HG02970 (cell line): ENCODE results near the gene INPP4A.
"Not testable (repeated sequence)": the region's sequence is repeated elsewhere in the genome, so short reads cannot be mapped to it uniquely, and the experiment has no call there.

ENCODE experiments used
- ATAC-seq: cut with Tn5 transposase; IDR thresholded peaks from one replicate; pipeline ENCODE4 v1.9.1; 2021; ENCODE audit warnings: mild to moderate bottlenecking, moderate library complexity, moderate number of reproducible peaks; ENCODE audit not compliant: unreplicated experiment, low FRiP score

Gene INPP4A

GRCh38 chr2:98435670-98436069, 9.0 kb upstream of the INPP4A start:
- not testable (repeated sequence) for ATAC-seq

GRCh38 chr2:98436734-98437133, 7.9 kb upstream of the INPP4A start:
- ATAC-seq: no peak

- peak; percentile 64 for ATAC-seq
Observed at GRCh38 chr2:98438190-98439133, 6.2 kb upstream of the INPP4A start.

- no peak for ATAC-seq
Observed at GRCh38 chr2:98441706-98442450, 2.8 kb upstream of the INPP4A start.

GRCh38 chr2:98442488-98442887, 2.2 kb upstream of the INPP4A start:
- no peak for ATAC-seq

GRCh38 chr2:98445177-98445682, 572 bp downstream of the INPP4A start:
- peak; percentile 32 for ATAC-seq

- no peak for ATAC-seq
Observed at GRCh38 chr2:98445683-98446581, 1.3 kb downstream of the INPP4A start.

- no peak for ATAC-seq
Observed at GRCh38 chr2:98446850-98447249, 2.2 kb downstream of the INPP4A start.

GRCh38 chr2:98448441-98449145, 3.9 kb downstream of the INPP4A start:
- ATAC-seq: no peak

- ATAC-seq: no peak
Observed at GRCh38 chr2:98452396-98453027, 7.9 kb downstream of the INPP4A start.

GRCh38 chr2:98453083-98453482, 8.4 kb downstream of the INPP4A start:
- no peak for ATAC-seq

GRCh38 chr2:98453531-98453930, 8.9 kb downstream of the INPP4A start:
- ATAC-seq: no peak

GRCh38 chr2:98454073-98454472, 9.4 kb downstream of the INPP4A start:
- ATAC-seq: no peak

- ATAC-seq: no peak
Observed at GRCh38 chr2:98454500-98455235, 10.0 kb downstream of the INPP4A start.

- no peak for ATAC-seq
Observed at GRCh38 chr2:98455494-98455976, 10.9 kb downstream of the INPP4A start.

GRCh38 chr2:98457045-98457696, 12.5 kb downstream of the INPP4A start:
- ATAC-seq: no peak

- ATAC-seq: no peak
Observed at GRCh38 chr2:98458207-98458606, 13.5 kb downstream of the INPP4A start.
